Tibial artery (tissue), 4 donors: ENCODE data around the gene PRR15L.

ENCODE experiments used
- DNase-seq, 2 donors: peaks; one replicate each; pipeline ENCODE4 v3.0.0-alpha.2; 2019
- H3K27ac ChIP-seq, 2 donors: fragments of 200-600 bp; sonication (generic) in 1 of 2; 1 replicate in 1 of 2; 2 replicates in 1 of 2; pipeline ENCODE4 v1.5.1; 2018 to 2019; ENCODE audit warnings: mild to moderate bottlenecking in 1 of 2
- H3K27me3 ChIP-seq, 2 donors: fragments of 200-600 bp; sonication (generic) in 1 of 2; one replicate each; pipeline versions ENCODE4 v1.5.1 to v1.6.0; 2016 to 2019
- H3K36me3 ChIP-seq, 3 donors: fragments of 200-600 bp; sonication (generic) in 2 of 3; one replicate each; pipeline ENCODE4 v1.5.1; 2016 to 2019; ENCODE audit warnings: mild to moderate bottlenecking in 2 of 3
- H3K4me1 ChIP-seq, 4 donors: fragments of 200-600 bp; sonication (generic) in 2 of 4; 1 replicate in 3 of 4; 2 replicates in 1 of 4; pipeline ENCODE4 v1.5.1; 2016 to 2019
- H3K4me3 ChIP-seq, 2 donors: fragments of 200-600 bp; sonication (generic) in 1 of 2; 1 replicate in 1 of 2; 2 replicates in 1 of 2; pipeline ENCODE4 v1.5.1; 2018 to 2019; ENCODE audit warnings: mild to moderate bottlenecking in 2 of 2
- H3K9me3 ChIP-seq, 3 donors: fragments of 200-600 bp; sonication (generic) in 1 of 3; one replicate each; pipeline ENCODE4 v1.5.1; 2016 to 2019
- intact Hi-C: fragments of 100-400 bp; cut with DNase I; formaldehyde crosslinking; loops from one replicate; pipeline ENCODE4 v1.15.0; 2023; ENCODE audit warnings: low total_unique reads
- TF ChIP-seq, protein P1 (sequence below), 2 experiments: fragments of 200-600 bp in 1 of 2; fragments of 450-650 bp in 1 of 2; IDR thresholded peaks; one replicate each; pipeline ENCODE4 v1.5.1; 2017 to 2019; ENCODE audit warnings: antibody characterized with exemption in 2 of 2, mild to moderate bottlenecking in 1 of 2, moderate library complexity in 1 of 2

Gene PRR15L

DNA sequence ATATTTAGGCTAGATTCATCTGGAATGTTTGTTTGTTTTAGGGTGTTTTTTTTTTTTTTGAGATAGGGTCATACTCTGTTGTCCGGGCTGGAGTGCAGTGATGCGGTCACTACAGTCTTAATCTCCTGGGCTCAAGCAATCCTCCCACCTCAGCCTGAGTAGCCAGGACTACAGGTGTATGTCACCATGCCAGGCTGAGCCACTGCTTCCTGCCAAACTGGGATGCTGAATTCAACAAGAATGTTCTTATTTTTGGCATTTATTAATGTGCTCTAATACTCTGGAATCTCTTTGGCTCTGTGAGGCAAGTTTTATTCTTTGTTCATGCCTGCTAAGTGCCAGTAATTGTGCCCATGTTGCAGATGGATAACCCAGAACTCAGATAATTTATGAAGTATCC is 40.1 kb downstream of the PRR15L start:
- no peak for DNase-seq
- H3K27ac ChIP-seq, result no peak overlapping the region
- no peaks in the 10 kb centered on the region for H3K9me3 ChIP-seq
- peaks cover 0 to 28% (median 18%) of the 10 kb centered on the region in 3 donors for H3K36me3 ChIP-seq
- no peak overlapping the region for H3K4me3 ChIP-seq
- H3K27me3 ChIP-seq, result no peaks in the 10 kb centered on the region
- TF ChIP-seq, protein P1, sequence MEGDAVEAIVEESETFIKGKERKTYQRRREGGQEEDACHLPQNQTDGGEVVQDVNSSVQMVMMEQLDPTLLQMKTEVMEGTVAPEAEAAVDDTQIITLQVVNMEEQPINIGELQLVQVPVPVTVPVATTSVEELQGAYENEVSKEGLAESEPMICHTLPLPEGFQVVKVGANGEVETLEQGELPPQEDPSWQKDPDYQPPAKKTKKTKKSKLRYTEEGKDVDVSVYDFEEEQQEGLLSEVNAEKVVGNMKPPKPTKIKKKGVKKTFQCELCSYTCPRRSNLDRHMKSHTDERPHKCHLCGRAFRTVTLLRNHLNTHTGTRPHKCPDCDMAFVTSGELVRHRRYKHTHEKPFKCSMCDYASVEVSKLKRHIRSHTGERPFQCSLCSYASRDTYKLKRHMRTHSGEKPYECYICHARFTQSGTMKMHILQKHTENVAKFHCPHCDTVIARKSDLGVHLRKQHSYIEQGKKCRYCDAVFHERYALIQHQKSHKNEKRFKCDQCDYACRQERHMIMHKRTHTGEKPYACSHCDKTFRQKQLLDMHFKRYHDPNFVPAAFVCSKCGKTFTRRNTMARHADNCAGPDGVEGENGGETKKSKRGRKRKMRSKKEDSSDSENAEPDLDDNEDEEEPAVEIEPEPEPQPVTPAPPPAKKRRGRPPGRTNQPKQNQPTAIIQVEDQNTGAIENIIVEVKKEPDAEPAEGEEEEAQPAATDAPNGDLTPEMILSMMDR (IDR thresholded peaks at IDR 0.05), result no peak
- peaks cover 0 to 43% (median 6%) of the 10 kb centered on the region in 4 donors for H3K4me1 ChIP-seq
- intact Hi-C loops, result no loop called here

- intact Hi-C loops, result no loop called here
- Histone ChIP-seq H3K27me3 (no peaks in the 10 kb centered on the region), H3K27ac (no peak overlapping the region)
Observed at GRCh38 chr17:47916489-47917208, 41.0 kb downstream of the PRR15L start.

DNA sequence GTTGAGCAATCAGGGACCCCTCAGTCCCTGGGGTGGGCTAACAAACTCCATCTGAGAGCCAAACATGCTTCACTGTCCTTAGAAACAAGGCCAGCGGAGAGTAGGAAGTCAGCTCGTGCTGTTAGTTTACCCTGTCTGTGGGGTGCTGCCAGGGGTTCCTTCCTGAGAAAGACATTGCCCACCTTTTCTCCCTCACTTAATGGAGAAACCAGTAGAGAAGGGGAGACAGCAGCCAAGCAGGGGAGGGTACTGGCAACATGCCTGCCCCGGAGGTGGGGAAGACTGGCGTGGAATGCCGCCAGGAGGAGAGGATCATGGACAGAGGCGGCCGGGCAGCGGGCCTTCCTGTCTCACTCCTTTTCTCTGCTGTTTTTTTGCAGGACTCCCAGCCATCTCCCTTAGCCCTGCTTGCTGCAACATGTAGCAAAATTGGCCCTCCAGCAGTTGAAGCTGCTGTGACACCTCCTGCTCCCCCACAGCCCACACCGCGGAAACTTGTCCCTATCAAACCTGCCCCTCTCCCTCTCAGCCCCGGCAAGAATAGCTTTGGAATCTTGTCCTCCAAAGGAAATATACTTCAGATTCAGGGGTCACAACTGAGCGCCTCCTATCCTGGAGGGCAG is 41.8 kb downstream of the PRR15L start:
- Histone ChIP-seq H3K4me3 (no peak overlapping the region), H3K36me3 (peaks cover 0 to 27% (median 18%) of the 10 kb centered on the region in 3 donors), H3K27ac (no peak overlapping the region), H3K9me3 (no peaks in the 10 kb centered on the region), H3K4me1 (peaks cover 0 to 46% (median 6%) of the 10 kb centered on the region in 4 donors), H3K27me3 (no peaks in the 10 kb centered on the region)
- TF ChIP-seq, protein P1 (IDR thresholded peaks at IDR 0.05), result no peak
- no peak for DNase-seq
- intact Hi-C loops, result no loop called here

More at GRCh38 chr17:47916489-47917208, 41.0 kb downstream of the PRR15L start:
- TF ChIP-seq, protein P1 (IDR thresholded peaks at IDR 0.05), result no peak
- Histone ChIP-seq H3K4me1 (peaks cover 0 to 43% (median 6%) of the 10 kb centered on the region in 4 donors), H3K4me3 (no peak overlapping the region), H3K9me3 (no peaks in the 10 kb centered on the region), H3K36me3 (peaks cover 0 to 27% (median 18%) of the 10 kb centered on the region in 3 donors)
- DNase-seq, result no peak

- Histone ChIP-seq H3K27me3 (no peaks in the 10 kb centered on the region), H3K27ac (no peak overlapping the region), H3K4me1 (peaks cover 0 to 58% (median 13%) of the 10 kb centered on the region in 4 donors), H3K4me3 (no peak overlapping the region), H3K9me3 (no peaks in the 10 kb centered on the region), H3K36me3 (peaks cover 0 to 27% (median 18%) of the 10 kb centered on the region in 3 donors)
- no peak for DNase-seq
- TF ChIP-seq, protein P1 (IDR thresholded peaks at IDR 0.05), result no peak
- intact Hi-C loops, result no loop called here
Observed at GRCh38 chr17:47914306-47914948, 43.3 kb downstream of the PRR15L start.

GRCh38 chr17:47913050-47913449 is 44.6 kb downstream of the PRR15L start:
- Histone ChIP-seq H3K4me1 (peaks cover 0 to 67% (median 24%) of the 10 kb centered on the region in 4 donors), H3K27me3 (no peaks in the 10 kb centered on the region), H3K36me3 (peaks cover 0 to 19% (median 18%) of the 10 kb centered on the region in 3 donors), H3K9me3 (no peaks in the 10 kb centered on the region), H3K4me3 (no peak overlapping the region), H3K27ac (no peak overlapping the region)
- no peak for DNase-seq
- TF ChIP-seq, protein P1 (IDR thresholded peaks at IDR 0.05), result no peak
- intact Hi-C loops, result loop anchor here (2.0 kb wide), 1 partner anchor 58 kb away; the partner anchor contains the start of gene CDK5RAP3
